GM18870 (cell line): ENCODE results near the gene EFNA4.
A peak's percentile ranks its signal among the peaks of the same experiment; 100 is the strongest.

ENCODE experiments used
- ATAC-seq: cut with Tn5 transposase; IDR thresholded peaks from one replicate; pipeline ENCODE4 v1.9.1; 2021; ENCODE audit warnings: moderate library complexity; ENCODE audit not compliant: unreplicated experiment

EFNA4 gene, protein sequence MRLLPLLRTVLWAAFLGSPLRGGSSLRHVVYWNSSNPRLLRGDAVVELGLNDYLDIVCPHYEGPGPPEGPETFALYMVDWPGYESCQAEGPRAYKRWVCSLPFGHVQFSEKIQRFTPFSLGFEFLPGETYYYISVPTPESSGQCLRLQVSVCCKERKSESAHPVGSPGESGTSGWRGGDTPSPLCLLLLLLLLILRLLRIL

DNA sequence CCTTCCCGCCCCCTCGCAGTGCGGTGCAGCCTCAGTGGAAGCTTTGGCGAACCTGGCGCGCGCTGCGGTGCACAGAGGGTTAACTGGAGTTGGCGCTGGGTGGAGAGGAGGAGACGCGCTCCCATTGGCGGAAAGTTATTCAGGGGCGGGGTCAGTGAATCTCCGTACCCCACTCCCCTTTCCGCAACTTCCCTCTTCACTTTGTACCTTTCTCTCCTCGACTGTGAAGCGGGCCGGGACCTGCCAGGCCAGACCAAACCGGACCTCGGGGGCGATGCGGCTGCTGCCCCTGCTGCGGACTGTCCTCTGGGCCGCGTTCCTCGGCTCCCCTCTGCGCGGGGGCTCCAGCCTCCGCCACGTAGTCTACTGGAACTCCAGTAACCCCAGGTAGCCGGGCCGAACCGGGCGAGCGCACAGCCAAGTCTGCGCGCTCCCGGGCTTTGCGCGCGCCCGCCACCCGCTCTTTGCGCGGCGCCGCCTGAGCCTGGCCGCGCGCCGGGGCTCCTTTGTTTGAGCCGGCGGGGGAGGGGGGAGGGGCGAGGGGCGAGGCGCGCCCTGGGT, at the start of gene EFNA4:
EFNA4 (plus strand) TSS at position 191 of the 561 bp plus-strand sequence; CDS start at position 275, 84 bp downstream.
- peak; percentile 56 for ATAC-seq

GRCh38 chr1:155014709-155015508, 48.6 kb upstream of the EFNA4 start:
- no peak for ATAC-seq

DNA sequence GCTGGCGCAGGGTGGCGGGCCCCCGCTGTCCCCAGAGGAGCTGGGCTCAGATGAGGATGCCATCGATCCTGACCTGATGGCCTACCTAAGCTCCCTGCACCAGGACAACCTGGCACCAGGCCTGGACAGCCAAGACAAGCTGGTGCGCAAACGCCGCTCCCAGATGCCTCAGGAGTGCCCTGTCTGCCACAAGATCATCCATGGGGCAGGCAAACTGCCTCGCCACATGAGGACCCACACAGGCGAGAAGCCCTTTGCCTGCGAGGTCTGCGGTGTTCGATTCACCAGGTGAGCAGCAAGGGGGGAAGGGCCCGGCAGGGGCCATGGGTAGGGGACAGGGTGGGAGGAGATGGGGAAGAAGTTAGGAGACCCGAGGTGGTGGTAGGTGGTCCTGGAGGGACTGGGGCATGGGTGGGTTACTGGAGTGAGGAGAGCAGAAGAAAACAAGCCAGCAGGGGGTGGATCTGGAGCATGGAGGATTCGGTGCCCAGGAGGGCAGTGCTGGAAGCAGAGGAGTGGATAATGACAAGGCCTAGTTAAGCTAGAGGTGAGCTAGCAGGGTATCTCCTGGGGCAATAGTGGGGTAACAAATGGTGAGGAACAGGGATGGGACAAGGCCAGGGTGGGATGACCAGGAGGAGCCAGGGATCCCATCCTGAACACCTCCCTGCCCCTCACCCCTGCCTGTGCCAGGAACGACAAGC, 47.9 kb upstream of the EFNA4 start:
- ATAC-seq, result no peak

- ATAC-seq, result no peak
Observed at GRCh38 chr1:155016231-155016831, 47.2 kb upstream of the EFNA4 start.

- ATAC-seq, result peak; percentile 59
Observed at GRCh38 chr1:155017041-155017945, 46.2 kb upstream of the EFNA4 start.

GRCh38 chr1:155017946-155018316, 45.6 kb upstream of the EFNA4 start:
- peak; percentile 4 for ATAC-seq

DNA sequence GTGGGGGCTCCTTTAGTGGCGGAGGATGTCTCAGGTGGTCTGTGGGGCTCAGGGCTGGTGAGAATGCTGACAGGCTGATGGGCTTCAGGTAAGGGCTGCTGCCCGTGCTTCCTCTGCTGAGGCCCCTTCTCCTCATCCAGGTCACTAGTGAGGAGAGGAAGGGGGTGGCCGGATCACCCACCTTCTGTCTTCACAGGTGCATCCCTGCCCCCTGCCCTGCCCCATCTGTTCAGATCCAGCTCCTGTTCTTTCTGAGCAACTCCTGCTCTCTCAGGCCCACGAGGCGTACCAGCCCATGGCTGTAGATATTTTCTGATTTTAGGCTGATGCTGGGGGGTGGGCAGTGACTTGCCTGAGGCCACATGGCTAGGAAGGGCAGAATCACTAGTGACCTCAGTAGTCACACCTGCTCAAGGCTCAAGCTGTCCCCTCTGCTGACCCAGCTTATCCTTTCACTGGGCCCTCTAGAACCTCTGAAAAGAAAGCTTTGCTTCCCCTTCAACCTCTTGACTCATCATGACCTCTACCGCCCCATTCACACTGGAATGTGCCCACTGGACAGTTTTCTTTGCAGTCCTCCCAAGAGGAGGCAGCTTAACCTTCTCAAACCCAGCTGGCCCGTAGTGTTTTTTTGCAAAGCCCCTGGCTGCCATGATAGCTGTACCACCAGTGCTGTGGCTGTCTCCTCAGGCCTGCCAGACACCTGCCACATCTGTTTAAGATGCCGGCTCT, 44.8 kb upstream of the EFNA4 start:
- no peak for ATAC-seq

DNA sequence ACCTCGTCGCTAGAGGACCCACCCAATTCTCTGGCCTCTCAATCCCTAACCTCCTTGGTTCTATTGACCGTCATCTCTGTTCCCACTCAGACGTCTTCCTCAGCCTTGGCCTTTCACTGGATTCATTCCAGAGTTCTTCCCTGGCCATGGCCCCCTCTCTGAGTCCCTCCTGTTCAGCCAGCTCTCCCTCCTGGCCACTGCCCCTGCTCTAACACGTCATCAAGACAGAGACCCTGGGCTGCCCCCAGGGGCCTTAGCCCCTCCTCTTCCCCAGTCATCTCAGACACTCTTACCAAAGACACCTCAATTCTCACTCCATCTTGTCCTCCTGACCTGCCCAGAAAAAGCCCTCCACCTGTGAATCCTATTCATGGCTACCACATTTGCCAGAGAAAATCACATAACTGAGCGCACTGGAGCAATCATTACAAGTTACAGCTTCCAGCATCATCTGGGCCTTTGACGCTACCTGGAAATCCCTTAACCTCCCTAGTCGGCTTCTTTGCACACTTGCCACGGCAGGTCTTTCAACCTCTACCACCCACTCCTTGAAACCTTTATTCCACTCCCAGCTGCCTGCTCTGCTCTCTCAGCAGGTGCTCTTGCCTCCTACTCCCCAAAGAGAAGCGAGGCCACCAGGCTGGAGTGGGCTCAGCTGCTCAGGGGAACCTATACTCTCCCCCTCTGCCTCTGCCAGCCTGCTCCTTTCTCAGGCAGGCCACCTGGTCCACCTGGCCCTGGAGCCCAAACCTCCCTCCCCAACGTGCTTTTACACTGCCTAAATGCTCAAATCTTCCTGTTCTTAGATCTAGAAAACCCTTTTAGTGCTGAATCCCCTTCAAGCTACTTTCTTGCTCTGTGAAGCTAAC, 43.9 kb upstream of the EFNA4 start:
- no peak for ATAC-seq

DNA sequence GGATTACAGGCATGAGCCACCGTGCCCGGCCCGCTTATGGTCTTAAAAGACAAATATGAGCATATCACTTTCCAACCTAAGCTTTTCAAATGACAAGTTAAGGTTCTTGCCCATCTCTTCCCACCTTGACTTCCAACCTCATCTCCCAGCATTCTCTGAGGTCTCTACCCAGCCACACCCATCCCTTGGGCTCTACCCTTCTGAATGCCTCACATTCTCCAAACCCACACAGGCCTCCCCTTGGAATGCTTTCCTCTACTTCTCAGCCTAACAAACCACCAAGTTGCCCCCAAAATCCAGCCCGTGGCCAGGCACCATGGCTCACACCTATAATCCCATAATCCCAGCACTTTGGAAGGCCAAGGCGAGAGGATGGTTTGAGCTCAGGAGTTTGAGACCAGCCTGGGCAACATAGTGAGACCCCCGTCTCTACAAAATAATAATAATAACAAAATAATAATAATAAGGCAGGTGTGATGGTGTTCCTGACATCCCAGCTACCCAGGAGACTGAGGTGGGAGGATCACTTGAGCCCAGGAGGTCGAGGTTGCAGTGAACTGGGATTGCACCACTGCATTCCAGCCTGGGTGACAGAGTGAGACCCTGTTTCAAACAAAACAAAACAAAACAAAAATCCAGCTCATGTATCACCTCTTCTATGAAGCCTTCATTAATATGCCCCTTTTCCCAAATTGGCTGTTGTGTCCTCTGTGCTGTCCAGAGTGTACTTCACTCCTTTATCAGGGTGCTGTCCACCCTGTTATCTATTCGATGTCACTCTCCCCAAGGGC, 41.2 kb upstream of the EFNA4 start:
- ATAC-seq, result no peak

GRCh38 chr1:155022927-155023236, 40.7 kb upstream of the EFNA4 start:
- no peak for ATAC-seq

DNA sequence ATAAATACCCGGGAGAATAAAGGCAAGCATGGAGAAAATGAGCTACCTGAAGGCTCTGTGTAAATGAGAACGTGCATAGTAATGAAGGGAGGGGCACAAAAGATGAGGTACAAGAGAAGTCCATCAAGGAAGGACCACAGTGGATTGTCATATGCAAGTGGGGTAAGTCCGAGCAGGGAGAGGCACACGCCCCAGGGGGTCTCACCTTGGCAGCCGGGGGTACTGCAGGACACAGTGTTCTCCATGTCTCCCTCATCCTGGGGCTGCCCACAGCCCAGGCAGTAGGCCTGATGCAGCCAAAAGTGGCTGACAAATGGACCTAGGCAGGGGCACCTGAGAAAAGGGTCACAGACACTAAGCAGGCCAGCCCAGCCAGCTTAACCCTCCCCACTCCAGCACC, 39.9 kb upstream of the EFNA4 start:
- no peak for ATAC-seq

DNA sequence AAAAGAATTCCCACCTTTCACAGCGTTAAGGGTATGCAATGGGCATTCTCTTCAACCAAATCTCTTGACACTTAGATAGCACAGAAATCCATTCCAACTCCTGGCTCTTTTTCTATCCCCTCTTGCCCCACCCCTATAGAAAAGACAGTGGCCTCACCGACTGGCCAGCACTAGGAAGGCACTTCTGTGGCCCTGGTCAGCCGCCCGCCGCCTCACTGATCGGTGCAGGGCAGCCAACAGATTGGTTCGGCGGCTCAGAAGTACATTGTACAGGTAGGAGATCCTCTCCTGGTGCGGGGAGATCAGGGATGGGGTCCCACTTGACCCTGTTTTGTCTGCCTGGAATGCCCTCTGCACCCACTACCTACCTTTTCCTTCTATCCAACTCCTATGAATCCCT, 39.2 kb upstream of the EFNA4 start:
- no peak for ATAC-seq

- ATAC-seq, result no peak
Observed at GRCh38 chr1:155026154-155026553, 37.4 kb upstream of the EFNA4 start.

- ATAC-seq, result no peak
Observed at GRCh38 chr1:155026588-155026987, 37.0 kb upstream of the EFNA4 start.

- ATAC-seq, result no peak
Observed at GRCh38 chr1:155029513-155030242, 33.9 kb upstream of the EFNA4 start.

- ATAC-seq, result no peak
Observed at GRCh38 chr1:155030243-155030795, 33.2 kb upstream of the EFNA4 start.

DNA sequence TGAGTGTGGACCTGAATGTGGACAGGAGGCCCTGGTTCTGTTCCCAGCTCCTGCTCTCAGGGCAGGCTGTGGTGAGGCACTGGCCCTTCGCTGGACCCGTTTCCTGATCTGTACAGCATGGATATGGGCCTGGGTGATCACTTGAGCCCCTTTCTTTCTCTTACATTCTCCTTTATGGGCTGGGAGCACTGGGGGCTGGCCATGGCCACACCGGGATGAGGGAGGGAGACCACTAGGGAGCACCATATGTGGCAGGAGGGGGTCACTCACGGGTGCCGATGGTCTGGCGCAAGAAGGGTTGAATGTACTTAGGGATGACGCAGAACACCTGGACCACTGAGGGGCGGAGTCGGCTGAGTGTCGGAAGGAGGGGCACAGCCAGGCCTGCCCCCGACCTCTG, 32.6 kb upstream of the EFNA4 start:
- no peak for ATAC-seq
